Heart right ventricle (tissue), 16 donors: ENCODE measurements around the gene POLR1H. TPM values are rescaled to one million over a fixed set of nuclear protein-coding genes. Genes with fewer than 3 reads are reported as not detected.

ENCODE experiments used
- ATAC-seq, 8 donors: fragments of 200-7000 bp; cut with Tn5 transposase; one replicate each; pipeline ENCODE4 v1.9.1; 2020; ENCODE audit warnings: mild to moderate bottlenecking in 8 of 8, moderate library complexity in 8 of 8, moderate number of reproducible peaks in 1 of 8
- DNase-seq, 2 donors: peaks; one replicate each; pipeline ENCODE4 v3.0.0-alpha.2; 2020
- H3K27ac ChIP-seq, 10 donors: fragments of 200-600 bp; sonication (generic) in 2 of 10; one replicate each; pipeline versions ENCODE4 v1.5.0 to v1.8.0; 2020 to 2022; ENCODE audit warnings: mild to moderate bottlenecking in 3 of 10
- H3K27me3 ChIP-seq, 7 donors: fragments of 200-600 bp; one replicate each; pipeline ENCODE4 v1.8.0; 2021 to 2022; ENCODE audit warnings: mild to moderate bottlenecking in 2 of 7
- H3K36me3 ChIP-seq, 9 donors: fragments of 200-600 bp; sonication (generic) in 1 of 9; one replicate each; pipeline versions ENCODE4 v1.5.0 to v1.8.0; 2020 to 2022; ENCODE audit warnings: mild to moderate bottlenecking in 2 of 9
- H3K4me1 ChIP-seq, 9 donors: fragments of 200-600 bp; sonication (generic) in 1 of 9; one replicate each; pipeline versions ENCODE4 v1.5.0 to v1.8.0; 2020 to 2022; ENCODE audit warnings: mild to moderate bottlenecking in 4 of 9
- H3K4me3 ChIP-seq, 10 donors: fragments of 200-600 bp; sonication (generic) in 2 of 10; one replicate each; pipeline versions ENCODE4 v1.5.0 to v1.8.0; 2020 to 2022; ENCODE audit warnings: mild to moderate bottlenecking in 7 of 10, moderate library complexity in 2 of 10
- H3K9me3 ChIP-seq, 11 donors: fragments of 200-600 bp in 10 of 11; sonication (generic) in 2 of 11; one replicate each; pipeline versions ENCODE4 v1.5.0 to v1.8.0; 2013 to 2022; ENCODE audit warnings: mild to moderate bottlenecking in 2 of 11, control low read depth in 1 of 11, moderate library complexity in 1 of 11
- CTCF ChIP-seq, 9 donors: fragments of 200-600 bp; sonication (generic) in 2 of 9; IDR thresholded peaks; one replicate each; pipeline versions ENCODE4 v1.5.0 to v1.8.0; 2021 to 2022; ENCODE audit warnings: antibody characterized with exemption in 9 of 9, mild to moderate bottlenecking in 5 of 9, moderate library complexity in 1 of 9
- WGBS, 2 donors: extraction: QIAGEN DNeasy Blood & Tissue Kit; methylation state at CpG; one replicate each; pipeline ENCODE4 v1.1.7; 2013; ENCODE audit warnings: inconsistent platforms in 1 of 2; 5-methylcytosine and 5-hydroxymethylcytosine counted together
- intact Hi-C, 10 donors: fragments of 100-400 bp; cut with DNase I; formaldehyde crosslinking; loops; one replicate each; pipeline versions ENCODE4 v1.11.1 to v1.14.2; 2022
- polyA plus RNA-seq, 2 donors: library from polyadenylated mRNA; stranded (reverse); fragments of 200-250 nt; gene quantifications; one replicate each; pipeline ENCODE4 v1.2.3, GENCODE V29; 2013
- total RNA-seq, 10 donors: library from RNA; stranded (reverse); fragmentation: NEBNext Ultra II Directional in 3 of 10; extraction: Animal tissue kit (Norgen Biotek cat#: 25700) in 3 of 10; gene quantifications; one replicate each; pipeline versions ENCODE4 v1.2.1 to v1.2.4, GENCODE V29; 2021 to 2023
- donor health status: Arrhythmogenic right ventricular cardiomyopathy.
- donor health status: ischemic (EF 13 %, LVEDD 7.1; RV severe dilation, severe dysfunction).
- donor health status: healthy with polysubstance abuse.
- donor health status: DM: no; HTN: yes; CAD: no.
- donor health status: DM: no; HTN: no; CAD: no.
- donor health status: ischemic (EF 25% LVEDD 6.9; RV normal size, moderate dysfunction).
- donor health status: ischemic (EF 25% LVEDD 5.7; RV mildly dilated, moderate dysfunction).
- donor health status: healthy.
- donor health status: DM: yes; HTN: yes; CAD: no.
- donor health status: Ischemic cardiomyopathy.
- donor health status: ischemic (EF 35%, LVEDD 5.7; RV mildly dilated, moderate dysfunction).
- donor health status: nonischemic (EF 11% LVEDD 7.7; RV severe dilation, severe dysfunction).
- donor health status: DM: yes; HTN: yes; CAD: no.
- donor health status: PGD.
- donor health status: ischemic (EF 29% LVEDD 5.4; RV normal size, mild dysfunction).
- donor health status: nonischemic (EF 23%, LVEDD 6.1; RV moderate dilation, normal function).

Gene POLR1H
- total and polyA plus RNA-seq, 12 donors: 11.5 to 45.2 (median 14.9) TPM

- 58 to 70% methylated on average over 6 of the region's 6 CpGs for WGBS, 2 donors
- TF ChIP-seq CTCF (IDR thresholded peaks at IDR 0.05): no peak
- Histone ChIP-seq H3K36me3 (no peaks in the 10 kb centered on the region), H3K4me1 (peaks cover 0 to 19% (median 0%) of the 10 kb centered on the region in 9 donors), H3K27ac (no peak overlapping the region), H3K9me3 (no peaks in the 10 kb centered on the region), H3K4me3 (no peak overlapping the region), H3K27me3 (peaks cover 0 to 96% (median 50%) of the 10 kb centered on the region in 7 donors)
- ATAC-seq (no peak), DNase-seq (no peak)
- intact Hi-C loops: no loop called here
These were observed 31.9 kb downstream of the POLR1H start for GRCh38 chr6:30092852-30093543.

GRCh38 chr6:30093951-30094661 lies 33.0 kb downstream of the POLR1H start:
- H3K36me3 ChIP-seq: no peaks in the 10 kb centered on the region
- no peak overlapping the region for H3K4me3 ChIP-seq
- H3K27me3 ChIP-seq: peaks cover 0 to 96% (median 49%) of the 10 kb centered on the region in 7 donors
- no peak overlapping the region for H3K27ac ChIP-seq
- ATAC-seq (peak in 1 of 8 donors; percentile 55), DNase-seq (no peak)
- no peak for TF ChIP-seq CTCF (IDR thresholded peaks at IDR 0.05)
- H3K4me1 ChIP-seq: peaks cover 0 to 19% (median 0%) of the 10 kb centered on the region in 9 donors
- intact Hi-C loops: no loop called here
- 74 to 77% methylated on average over 5 of the region's 5 CpGs for WGBS, 2 donors
- H3K9me3 ChIP-seq: no peaks in the 10 kb centered on the region

- peaks cover 9 to 36% (median 22%) of the 10 kb centered on the region in 9 donors for H3K4me1 ChIP-seq
- peaks cover 4 to 95% (median 51%) of the 10 kb centered on the region in 7 donors for H3K27me3 ChIP-seq
- WGBS, 2 donors: 52 to 54% methylated on average over 1 of the region's 1 CpG
- TF ChIP-seq CTCF (IDR thresholded peaks at IDR 0.05): no peak
- H3K9me3 ChIP-seq: no peaks in the 10 kb centered on the region
- H3K27ac ChIP-seq: no peak overlapping the region
- no peaks in the 10 kb centered on the region for H3K36me3 ChIP-seq
- no peak for ATAC-seq
- DNase-seq: no peak
- H3K4me3 ChIP-seq: no peak overlapping the region
- intact Hi-C loops: no loop called here
These were observed 35.8 kb downstream of the POLR1H start for GRCh38 chr6:30096829-30097228.

GRCh38 chr6:30097902-30098768 lies 37.1 kb downstream of the POLR1H start:
- no peaks in the 10 kb centered on the region for H3K36me3 ChIP-seq
- H3K4me1 ChIP-seq: peaks cover 9 to 44% (median 32%) of the 10 kb centered on the region in 9 donors
- TF ChIP-seq CTCF (IDR thresholded peaks at IDR 0.05): no peak
- intact Hi-C loops: no loop called here
- peaks cover 4 to 81% (median 47%) of the 10 kb centered on the region in 7 donors for H3K27me3 ChIP-seq
- H3K4me3 ChIP-seq: no peak overlapping the region
- DNase-seq (no peak), ATAC-seq (no peak)
- H3K9me3 ChIP-seq: no peaks in the 10 kb centered on the region
- WGBS, 2 donors: 63 to 66% methylated on average over 4 of the region's 4 CpGs
- H3K27ac ChIP-seq: no peak overlapping the region
